ENCODE data around the gene DPYSL4.
"Not testable (repeated sequence)": the region's sequence is repeated elsewhere in the genome, so short reads cannot be mapped to it uniquely, and the experiment has no call there.

DPYSL4 gene

DNA sequence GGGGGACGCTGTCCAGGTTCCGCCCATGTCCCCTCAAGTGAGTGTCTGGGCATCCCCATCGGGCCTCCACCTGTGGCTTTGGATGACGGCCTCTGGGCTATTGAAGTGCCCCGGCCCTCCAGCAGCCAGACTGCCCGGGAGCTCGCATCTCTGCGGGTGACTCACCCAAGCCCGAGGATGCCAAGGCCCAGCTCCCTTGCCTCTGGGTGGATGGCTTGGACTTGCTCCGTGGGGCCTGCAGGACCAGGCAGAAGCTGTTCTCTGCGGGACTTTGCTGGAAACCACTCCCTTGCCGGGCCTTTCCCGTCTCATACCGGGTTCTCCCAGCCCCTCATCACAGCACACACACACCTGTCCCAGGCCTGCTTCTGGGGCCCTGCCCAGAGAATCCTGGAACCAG, 22.4 kb downstream of the DPYSL4 start:
- no peak for DNase-seq

DNA sequence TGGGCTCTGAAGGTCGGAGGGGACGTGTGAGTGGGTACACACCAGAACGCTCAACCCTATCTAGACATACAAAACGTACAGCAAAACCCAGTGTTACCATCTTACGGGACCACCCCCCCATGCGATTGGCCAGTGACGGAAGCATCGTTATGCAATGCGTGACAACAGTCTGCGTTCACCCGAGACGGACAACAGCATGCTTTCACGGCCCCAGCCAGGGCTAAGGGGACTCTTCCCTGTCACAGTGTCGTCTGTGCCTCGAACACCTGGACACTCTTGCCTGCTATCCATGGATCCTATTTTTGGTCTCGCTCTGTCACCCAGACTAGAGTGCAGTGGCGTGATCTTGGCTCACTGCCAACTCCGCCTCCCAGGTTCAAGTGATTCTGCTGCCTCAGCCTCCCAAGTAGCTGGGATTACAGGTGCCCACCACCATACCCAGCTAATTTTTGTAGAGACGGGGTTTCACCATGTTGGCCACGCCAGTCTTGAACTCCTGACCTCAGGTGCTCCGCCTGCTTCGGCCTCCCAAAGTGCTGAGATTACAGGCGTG, 23.3 kb downstream of the DPYSL4 start:
- DNase-seq = no peak

DNA sequence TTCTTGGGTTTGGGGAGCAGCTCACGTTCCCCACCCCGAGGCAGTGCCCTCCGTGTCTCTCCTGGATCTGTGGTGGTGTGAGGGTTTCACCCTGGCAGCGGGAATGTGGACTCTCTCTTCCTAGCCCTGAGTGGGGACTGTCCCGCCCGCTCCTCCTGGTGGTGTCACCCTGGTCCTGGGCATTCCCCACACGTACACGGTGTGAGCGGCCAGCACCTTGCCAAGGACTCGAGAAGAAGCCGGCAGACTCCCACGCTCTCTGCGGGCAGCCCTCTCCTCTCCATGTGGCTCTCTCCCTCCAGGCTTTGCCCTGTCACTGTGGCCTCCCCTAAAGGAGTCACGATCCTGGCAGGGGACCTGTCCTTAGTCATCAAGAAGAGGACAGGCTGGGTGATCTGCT, 24.0 kb downstream of the DPYSL4 start:
- DNase-seq = no peak

DNA sequence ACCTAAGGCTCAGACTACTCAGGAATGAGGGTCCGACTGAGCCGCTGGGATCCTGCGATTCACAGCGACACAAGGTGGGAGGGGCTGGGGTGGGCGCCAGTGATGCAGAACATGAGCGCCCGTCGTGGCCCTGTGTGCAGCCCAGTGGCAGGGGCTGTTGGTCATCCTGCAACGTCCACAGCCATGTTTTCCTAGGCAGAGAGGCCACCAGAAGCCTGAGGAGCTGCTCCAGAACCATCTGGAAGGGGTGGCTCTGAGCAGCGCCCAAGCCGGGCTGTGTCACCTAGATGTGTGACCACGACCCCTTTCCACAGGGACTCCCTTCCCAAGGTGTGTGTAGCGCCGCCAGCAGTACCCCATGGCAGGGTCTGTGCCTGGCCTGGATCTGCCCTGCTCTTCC, 24.5 kb downstream of the DPYSL4 start:
- no peak for DNase-seq

DNA sequence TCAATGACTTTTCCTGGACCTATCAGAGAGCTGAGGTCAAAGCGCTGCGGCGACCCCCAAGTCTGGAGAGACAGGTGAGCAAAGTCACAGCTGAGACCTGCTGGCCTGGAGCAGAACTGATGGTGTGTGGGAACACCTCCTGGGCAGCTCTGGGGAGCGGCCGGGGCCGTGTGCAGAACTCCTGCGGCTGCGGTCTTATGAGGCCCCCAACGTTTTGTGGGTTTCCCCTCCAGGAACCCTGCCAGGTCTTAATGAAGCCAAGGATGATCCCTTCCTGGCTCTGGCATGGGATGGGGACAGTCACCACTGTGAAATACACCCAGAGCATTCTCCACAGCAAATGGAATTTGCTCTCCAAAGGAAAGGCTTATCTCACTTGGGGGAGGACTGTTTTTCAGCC, 26.1 kb downstream of the DPYSL4 start:
- DNase-seq = no peak

DNA sequence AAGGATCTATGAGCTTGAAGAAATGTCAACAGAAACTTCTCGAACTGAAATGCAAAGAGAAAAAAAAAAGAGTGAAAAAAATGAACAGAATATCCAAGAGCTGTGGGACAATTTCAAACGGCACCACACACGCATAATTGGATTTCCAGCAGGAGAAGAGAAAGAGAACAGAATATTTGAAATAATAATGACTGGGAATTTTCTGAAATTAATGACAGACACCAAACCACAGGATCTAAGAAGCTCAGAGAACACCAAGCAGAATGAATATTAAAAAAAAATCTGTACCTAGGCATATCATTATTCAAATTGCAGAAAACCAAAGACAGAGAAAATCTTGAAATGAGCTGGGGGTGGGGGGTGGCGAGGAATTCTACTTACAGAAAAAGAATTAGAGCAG, 27.2 kb downstream of the DPYSL4 start:
- DNase-seq = no peak

DNA sequence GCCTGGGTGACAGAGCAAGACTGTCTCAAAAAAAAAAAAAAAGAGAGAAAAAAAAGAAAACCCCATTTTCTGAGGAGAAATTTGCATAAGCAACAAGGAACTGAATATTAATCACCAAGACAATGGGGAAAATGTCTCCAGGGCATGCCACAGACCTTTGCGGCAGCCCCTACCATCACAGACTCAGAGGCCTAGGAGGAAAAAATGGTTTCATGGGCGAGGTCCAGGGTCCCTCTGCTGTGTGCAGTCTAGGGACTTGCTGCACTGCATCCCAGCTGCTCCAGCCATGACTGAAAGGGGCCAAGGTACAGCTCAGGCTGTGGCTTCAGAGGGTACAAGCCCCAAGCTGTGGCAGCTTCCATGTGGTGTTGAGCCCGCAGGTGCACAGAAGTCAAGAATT, 29.7 kb downstream of the DPYSL4 start:
- DNase-seq = not testable (repeated sequence)

DNA sequence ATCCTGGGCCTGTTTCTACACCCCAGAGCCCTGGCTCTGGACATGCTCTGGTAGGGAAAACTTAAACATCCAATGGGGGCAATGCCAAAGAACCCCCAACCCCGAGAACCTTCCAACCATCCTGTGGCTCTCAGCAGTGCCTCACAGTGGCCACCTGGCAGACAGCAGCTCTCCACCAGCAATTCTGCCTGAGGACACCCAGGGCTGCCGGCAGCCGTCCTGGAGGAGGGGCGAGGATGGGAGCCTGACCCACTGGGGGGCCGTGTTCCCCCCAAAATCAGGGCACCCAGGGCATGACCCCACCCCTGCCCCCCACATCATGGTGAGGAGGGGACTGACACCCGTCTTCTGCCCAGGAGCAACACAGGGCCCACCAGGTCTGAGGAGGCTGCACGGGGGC, 32.7 kb downstream of the DPYSL4 start:
- DNase-seq = no peak

DNA sequence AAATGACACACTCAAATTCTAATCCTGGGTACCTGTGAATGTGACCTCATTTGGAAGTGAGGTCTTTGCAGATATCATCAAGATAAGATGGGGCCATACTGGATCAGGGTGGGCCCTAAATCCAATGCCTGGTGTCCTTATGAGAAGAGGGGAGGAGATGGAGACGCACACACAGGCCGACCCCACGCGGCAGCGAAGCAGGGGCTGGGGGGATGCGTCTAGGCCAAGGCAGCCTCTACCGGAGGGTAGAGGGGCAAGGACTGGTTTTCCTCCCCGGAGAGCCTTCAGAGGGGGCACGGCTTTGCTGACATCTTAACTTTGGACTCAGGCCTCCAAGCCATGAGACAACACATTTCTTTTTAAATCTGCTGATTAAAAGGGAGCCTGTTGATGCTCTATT, 33.3 kb downstream of the DPYSL4 start:
- DNase-seq = no peak

DNA sequence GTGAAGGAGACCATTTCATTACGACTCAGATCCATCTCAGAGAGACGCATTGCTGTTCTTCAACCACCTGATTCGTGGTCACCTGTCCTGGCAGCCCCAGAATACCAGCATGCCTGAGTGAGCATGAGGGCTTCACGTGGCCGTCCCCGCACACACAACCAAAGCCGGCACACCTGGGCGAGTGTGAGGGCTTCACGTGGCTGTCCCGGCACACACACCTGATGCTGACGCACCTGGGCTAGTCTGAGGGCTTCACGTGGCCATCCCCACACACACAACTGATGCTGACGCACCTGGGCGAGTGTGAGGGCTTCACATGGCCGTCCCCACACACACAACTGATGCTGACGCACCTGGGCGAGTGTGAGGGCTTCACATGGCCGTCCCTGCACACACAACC, 34.2 kb downstream of the DPYSL4 start:
- DNase-seq = not testable (repeated sequence)

DNA sequence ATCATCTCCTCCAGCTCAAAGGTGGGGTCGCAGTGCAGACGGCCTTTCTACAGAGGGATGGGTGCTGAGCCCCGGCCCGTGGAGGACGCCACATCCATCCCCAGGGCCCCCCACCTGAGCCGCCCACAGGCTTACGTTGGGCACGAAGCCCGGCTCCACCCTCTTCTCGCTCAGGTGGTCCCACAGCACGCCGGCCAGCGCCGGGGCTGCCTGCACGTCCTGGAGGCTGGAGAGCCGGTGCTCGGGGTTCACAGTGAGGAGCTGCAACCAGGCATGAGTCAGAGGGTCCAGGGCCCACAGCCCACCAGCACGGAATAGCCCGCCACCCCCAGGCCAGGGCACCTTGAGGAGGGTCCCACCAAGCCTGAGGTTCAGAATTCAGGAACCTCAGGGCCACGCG, 36.0 kb downstream of the DPYSL4 start:
- DNase-seq = no peak

DNA sequence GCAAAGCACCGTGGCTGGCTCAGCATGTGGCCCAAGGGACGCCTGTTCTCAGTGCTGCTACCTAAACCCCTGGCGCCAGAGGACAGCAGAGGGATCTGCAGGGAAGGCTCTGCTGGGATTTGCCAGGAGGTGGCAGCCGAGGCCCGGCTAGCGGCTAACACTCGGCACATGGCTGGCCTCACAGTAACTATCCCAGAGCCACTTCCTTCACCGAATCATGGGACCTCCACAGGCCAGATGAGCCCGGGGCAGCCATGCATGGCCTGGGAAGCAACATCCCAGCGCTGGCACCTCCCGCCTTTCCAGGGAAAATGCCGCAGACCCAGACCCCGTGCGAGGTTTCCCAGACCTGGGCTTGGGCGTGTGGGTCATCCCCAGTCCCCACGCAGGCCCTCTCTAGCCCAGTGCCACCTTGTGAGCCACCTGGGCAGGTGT, 36.4 kb downstream of the DPYSL4 start:
- DNase-seq = peak; percentile 79

DNA sequence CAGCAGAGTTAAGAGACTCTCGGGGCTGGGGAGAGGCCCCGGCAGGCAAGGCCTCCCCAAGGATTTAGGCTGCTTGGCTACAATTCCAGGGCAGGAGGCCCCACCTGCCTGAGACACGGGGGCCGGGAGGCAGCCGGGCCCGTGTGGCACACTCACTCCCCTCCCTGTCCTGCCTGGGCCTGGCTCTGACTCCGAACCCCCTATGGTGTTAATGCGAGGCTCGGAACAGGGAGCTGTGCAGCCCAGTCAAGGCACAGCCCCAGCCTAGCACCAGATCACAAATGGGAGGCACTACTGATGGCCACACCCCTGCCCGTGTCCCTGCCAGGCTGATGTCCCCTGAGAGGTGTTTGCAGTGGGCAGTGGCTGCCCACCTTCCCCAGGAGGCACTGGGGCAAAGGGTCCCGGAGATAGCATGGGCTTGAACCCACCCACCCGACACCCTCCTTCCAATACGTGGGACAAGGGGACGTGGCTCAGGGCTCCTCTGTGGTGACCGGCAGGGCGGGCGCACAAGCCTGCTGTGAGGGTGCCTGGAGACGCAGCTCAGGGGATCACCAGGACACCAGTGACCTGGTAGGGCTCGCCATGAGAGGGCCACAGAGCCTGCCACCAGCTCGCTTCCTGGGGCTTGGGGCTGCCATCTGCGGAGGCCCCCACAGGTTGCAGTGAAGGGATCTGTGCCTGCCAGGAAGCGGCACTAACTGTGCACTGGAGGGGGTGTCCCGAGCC, 37.0 kb downstream of the DPYSL4 start:
- DNase-seq = no peak

DNA sequence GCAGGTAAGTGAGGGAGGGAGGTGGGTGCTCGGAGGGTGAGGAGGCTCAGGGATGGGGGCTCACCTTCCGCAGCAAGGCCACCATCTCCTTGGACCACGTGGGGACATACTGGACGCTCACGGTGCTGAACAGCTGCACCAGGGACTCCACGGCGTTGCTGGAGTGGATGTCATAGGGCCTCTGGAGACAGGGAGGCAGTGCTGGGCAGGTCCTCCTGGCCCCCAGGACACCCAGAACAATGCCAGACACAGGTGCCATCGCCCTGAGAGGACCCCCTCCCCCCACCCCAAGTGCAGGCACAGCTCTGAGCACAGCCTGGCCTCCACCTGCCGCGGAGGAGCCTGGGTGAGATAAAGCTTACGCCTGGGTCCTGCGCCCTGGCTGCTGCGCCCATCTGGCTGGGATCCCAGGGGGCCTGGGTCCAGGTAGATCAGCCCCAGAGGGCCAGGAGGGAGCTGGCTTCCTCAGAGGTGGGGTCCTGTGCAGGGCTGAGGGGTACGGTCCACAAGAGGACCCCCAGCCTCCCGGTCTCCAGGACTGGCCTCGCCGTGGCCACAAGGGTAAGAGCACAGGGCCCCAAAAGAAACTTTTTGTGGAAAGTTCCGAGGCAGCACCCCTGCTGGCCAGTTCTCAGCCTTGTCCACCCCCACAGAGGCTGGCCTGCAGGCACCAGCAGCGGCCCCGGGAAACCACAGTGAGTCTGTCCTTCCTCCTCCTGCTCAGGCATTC, 37.8 kb downstream of the DPYSL4 start:
- no peak for DNase-seq

DNA sequence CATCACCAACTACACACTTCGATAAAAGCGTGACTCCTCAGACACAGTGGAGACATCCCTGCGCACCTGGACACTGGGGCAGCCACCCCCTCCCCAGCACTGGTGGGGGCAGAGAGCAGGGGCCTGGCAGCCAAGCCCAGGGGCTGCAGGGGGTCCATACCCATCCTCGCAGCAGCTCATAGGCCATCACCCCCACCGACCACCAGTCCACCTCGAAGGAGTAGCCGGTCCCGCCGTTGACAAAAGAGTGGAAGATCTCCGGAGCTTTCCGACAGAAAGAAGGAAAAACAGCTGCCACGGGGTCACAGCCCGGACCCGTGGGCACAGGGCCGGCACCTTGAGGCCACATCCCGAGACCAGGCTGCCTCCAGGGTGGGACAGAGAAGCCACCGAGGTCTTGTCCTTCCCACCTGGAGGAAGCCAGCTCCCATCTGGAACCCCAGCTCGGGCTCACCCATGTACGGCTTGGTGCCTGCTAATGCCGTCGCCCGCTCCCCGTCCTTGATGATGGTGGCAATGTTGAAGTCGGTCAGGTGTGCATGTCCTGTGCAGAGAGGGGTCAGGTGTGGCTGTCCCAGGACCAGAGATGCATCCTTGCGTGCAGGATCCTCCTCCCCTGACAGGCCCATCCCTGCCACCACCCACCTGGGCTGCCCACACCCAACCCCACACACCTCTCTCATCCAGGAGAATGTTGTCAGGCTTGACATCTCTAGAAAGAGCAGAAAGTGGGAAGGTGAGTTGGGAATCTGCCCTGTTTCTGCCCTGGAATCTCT, 38.5 kb downstream of the DPYSL4 start:
- DNase-seq = no peak

DNA sequence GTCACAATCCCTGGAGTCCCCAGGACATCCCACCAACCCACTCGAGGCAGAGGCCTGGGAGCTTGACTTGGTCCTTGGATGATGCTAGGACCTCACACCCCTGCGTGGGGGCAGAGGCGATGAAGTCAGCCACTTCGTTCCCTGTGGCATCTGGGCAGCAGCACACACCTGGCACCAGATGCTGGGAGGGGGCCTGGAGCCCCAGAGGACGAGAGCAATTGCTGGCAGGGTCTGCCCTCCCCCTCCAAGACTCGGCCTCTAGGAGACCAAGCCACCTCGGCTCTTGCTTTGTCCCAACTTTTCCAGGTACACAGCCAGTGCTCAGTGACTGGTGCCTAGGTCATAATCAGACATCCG, 39.1 kb downstream of the DPYSL4 start:
- no peak for DNase-seq

DNA sequence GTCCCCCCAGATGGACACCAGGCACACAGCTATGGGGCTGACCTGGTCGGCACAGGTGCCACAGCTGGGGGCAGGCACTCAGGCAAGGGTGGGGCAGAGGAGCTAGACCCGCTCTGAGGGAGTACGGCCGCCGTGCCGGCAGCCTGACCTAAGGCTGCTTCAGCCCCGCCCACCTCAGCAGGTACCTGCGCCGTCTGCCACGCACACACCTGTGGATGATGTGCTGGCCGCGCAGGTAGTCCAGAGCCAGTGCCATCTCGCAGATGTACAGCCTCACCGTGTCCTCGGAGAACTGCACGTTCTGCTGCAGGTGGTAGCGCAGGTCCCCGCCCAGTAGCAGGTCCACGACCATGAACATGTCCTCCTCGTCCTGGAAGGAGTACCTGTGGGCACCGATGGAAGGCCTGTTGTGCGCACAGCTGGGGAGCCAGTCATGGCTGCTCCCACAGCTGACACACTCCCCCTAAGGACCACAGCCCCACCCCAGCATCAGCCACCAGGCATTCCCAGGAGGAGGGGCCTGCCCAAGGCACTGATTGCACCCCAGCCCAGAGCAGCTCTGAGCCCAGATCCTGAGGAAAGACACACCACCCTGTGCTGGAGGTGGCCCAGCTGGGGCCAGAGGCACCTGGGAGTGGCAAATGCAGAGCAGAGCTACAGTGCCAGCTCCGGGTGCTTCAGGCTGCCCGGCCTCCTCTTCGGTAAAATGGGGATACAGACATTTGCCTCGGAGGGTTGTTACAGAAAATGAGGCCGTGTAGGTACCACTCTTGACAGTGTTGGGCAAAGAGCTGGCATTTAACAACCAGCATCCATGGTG, 40.0 kb downstream of the DPYSL4 start:
- no peak for DNase-seq

DNA sequence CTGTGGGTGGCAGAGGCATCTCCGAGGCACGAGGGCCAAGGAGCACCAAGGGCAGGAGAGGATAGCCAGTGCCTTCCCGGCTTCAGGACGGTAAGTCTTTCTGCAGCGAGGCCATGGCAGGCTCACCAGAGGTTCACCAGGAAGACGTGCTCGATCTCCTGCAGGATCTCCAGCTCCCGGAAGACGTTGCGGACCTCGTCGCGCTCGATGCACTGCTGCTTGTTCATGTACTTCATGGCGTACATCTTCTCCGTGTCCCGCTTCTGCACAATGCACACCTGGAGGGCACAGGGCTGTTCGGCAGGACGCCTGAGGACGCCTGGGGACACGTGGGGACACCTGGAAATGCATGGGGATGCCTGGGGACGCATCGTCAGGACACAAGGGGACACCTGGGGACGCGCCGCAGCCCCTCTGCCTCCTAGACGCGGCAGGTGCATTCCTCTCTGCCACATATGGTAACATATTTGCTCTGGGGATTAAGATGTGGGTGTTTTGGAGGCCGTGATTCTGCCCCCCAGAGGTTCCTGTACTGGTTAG, 41.2 kb downstream of the DPYSL4 start:
- no peak for DNase-seq

DNA sequence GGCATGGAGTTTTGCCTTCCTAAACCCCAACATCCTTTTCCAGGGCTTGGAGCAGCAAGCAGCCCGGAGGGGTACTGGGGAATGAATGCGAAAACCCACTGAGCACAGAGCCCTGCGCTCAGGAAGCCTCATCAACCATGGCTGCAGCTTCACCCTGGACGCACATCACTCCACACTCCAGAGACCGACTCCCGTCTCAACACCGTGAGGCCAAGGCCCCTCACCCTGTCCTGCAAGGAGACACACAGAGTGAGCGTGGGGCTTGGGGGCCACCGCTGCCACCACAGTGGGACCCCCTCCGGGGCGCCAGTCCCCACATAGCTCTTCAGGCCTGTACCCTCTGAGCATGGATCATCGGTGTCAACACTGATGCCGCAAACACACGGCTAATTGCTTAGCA, 41.9 kb downstream of the DPYSL4 start:
- DNase-seq = no peak

DNA sequence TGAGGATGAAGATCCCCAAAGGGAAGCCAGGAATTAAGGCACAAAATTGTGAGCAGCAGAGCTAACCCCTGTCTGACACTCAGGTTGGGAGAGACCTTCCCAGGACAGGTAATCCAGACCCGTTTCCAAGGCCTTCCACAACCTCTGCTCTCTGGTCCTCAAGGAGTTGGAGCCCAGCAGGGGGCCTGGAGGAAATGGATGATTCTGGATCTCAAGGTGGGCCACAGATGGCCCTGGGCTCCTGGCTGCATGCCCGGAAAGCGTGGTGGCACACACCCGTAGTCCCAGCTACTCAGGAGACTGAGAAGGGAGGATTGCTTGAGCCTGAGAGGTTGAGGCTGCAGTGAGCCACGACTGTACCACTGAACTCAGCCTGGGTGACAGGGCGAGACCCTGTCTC, 42.3 kb downstream of the DPYSL4 start:
- no peak for DNase-seq

DNA sequence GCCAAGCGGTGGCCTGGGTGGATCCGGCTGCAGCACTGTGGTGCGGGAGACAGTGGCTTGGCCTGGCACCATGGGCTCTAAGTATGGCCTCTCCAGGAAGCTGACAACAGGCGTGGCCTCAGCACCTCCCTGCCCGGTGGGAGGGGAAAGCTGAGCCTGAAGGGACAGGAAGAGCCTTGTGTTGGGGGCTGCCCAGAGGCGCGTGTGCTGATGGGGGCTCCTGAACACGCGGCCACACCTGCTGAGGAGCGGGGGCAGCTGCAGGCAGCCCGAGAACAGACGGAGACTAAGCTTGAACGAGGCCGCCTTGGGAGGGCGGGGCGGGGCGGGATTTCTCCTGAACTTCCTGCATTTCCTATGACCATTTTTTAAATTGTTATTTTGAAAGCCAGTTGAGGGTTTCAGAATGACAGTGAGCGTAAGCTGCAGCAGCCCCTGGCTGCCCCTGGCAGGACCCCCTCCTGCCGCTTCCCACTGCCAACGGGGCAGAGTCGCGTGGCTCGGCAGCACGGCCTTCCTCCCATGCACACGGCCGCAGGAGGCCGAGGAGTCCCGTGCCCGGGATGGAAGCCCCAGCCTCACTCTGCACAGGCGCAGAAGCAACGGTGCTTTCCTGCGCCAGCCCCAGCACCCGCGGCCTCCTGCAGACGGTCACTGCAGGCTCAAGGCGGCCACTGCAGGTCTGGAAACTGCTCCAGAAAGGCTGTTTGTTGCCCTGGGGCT, 43.2 kb downstream of the DPYSL4 start:
- peak; percentile 61 for DNase-seq

Measured in activated CD4-positive, alpha-beta T cell treated with anti-CD3 and anti-CD28 coated beads, Interleukin-2, Interleukin-6, amounts not matched to agents 100 ng/mL and 50 ng/mL, durations not matched to agents 16 hours and 8 hours (primary cell).